ENCODE results near the gene LSS.

DNA sequence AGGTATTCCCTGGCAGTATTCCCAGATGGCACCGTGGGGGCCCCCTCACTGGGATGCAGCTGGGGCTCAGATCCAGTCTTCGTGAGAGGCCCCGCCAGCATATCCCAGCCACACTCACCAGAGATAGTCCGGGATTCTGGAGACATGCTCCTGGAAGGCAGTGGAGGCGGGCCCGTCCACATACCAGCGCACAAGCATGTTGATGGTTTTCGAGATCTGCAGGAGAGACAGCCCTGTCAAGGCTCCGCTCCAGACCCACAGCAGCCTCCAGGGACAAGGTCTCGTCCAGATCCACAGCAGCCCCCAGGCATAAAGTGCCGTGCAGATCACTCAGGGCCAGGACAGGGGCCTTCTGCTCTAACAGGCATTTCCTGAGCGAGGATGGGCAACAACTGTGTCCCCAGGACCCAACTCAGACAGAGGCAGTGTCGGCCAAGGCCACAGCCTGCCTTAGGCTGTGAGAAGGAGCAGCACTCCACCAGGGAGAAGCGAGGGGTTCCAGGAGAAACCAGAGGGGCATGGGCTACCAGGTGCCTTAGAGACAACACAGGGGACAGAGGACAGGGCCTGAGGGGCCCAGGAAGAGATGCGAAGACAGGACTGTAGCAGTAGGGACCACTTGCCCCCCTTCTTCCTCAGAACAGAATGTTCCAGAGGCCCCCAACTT, 14.8 kb downstream of the LSS start:
- TF ChIP-seq MYC (IDR thresholded peaks at IDR 0.05; ENCODE audit: low read depth, low read length) (no peak), MAX (IDR thresholded peaks at IDR 0.05; ENCODE audit: low read depth, low read length) (no peak), POLR2A (IDR thresholded peaks at IDR 0.05; ENCODE audit: extremely low read depth, insufficient read length) (no peak)

Data from NB4 (cell line).